ENCODE data around the gene CCS.
A peak's percentile ranks its signal among the peaks of the same experiment; 100 is the strongest.
"Not testable (repeated sequence)": the region's sequence is repeated elsewhere in the genome, so short reads cannot be mapped to it uniquely, and the experiment has no call there.

Gene CCS, protein sequence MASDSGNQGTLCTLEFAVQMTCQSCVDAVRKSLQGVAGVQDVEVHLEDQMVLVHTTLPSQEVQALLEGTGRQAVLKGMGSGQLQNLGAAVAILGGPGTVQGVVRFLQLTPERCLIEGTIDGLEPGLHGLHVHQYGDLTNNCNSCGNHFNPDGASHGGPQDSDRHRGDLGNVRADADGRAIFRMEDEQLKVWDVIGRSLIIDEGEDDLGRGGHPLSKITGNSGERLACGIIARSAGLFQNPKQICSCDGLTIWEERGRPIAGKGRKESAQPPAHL

DNA sequence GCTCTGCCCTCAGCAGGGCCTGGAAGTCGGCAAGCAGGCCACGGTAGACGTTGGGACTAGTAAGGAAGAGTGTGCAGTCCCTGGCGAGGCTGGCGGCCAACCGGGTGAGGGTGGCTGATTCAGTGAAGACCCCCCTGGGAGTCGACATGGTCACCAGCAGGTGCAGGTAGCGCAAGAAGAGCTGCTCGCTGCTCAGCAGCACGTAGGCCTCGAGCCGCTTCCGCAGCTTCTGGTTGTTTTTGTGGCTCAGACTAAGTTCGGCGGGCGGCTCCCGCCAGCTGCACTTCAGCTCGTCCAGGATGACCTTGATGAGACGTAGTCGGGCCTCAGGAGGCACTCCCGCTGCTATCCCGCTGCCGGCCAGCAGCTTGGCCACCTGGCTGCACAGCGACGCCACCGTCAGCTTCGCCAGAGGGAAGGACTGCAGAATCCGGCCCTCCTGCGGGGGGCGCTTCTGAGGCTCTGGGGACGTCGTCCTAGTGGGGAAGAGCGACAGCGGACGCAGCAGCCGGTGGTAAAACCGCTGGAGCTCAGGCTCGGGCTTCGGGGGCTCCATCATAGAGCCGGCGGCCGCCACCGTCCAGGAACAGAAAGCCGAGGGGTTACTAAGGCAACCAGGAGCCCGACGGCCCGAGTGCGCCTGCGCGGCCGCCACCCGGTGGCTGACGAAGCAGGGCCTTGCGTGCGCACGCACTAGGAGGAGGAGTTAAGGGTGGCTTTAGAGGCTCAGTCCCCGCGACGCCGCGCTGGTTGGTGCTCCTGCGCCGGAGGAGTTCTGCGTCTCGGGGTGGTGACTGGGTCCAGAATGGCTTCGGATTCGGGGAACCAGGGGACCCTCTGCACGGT lies at the start of gene CCS, which contains the start of gene CCDC87:
Gene CCS (plus strand): TSS at position 729 of the 846 bp plus-strand sequence. CDS start 77 bp downstream, at position 806.
Gene CCDC87 (minus strand): TSS at position 607 of the 846 bp plus-strand sequence. CDS start 48 bp downstream, at position 559.
- peak; percentile 97 for DNase-seq (ENCODE audit: low read depth in 3 of 3)

DNA sequence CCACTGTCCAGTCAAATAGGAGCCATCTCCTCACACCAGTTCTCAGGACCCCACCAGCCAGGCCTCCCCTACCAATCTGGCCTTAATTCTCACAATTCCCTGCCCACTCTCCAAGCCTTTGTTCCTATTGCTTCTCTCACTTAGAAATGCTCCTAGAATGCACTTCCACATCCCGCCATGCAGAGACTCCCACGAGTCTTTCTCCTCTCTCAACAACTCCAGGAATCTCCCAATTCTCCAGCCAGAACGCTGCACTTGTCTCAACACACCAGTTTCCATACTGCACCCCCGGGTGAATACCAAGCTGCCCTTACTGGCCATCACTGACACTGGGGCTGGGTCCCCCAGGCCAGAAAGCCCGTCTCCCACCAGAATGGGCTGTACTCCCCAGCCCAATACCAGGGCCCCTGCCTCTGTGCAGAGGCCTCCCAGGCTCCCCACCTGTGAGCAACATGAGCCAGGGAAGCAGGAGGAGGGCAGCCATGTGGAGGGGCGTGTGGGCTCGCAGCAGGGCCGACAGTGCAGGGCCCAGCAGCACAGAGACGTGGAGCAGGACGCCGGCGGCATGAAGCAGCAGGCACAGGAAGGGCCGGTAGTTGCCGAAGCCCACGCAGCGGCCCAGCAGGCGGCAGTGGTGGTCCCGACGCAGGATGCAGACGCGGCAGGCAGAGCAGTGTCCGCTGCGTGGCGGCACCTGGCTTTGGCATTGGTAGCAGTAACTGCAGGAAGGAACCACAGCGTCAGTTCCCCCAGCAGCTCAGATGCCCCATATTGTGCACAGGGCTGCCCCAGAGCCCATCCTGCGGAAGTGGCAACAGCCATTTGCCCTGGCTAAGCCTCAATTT lies 49.5 kb upstream of the CCS start:
- peak in 1 of 3 donors; percentile 17 for DNase-seq (ENCODE audit: low read depth in 3 of 3)

DNA sequence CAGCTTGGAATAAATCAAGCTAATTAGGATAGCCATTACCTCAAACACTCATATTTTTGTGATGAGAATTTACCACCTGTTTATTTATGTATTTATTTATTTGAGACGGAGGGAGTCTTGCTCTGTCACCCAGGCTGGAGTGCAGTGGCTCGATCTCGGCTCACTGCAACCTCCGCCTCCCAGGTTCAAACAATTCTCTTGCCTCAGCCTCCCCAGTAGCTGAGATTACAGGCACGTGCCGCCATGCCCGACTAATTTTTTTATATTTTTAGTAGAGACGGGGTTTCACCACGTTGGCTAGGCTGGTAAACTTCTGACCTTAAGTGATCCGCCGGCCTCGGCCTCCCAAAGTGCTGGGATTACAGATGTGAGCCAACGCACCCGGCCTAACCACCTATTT lies 48.0 kb upstream of the CCS start:
- DNase-seq (ENCODE audit: low read depth in 3 of 3): not testable (repeated sequence)

DNA sequence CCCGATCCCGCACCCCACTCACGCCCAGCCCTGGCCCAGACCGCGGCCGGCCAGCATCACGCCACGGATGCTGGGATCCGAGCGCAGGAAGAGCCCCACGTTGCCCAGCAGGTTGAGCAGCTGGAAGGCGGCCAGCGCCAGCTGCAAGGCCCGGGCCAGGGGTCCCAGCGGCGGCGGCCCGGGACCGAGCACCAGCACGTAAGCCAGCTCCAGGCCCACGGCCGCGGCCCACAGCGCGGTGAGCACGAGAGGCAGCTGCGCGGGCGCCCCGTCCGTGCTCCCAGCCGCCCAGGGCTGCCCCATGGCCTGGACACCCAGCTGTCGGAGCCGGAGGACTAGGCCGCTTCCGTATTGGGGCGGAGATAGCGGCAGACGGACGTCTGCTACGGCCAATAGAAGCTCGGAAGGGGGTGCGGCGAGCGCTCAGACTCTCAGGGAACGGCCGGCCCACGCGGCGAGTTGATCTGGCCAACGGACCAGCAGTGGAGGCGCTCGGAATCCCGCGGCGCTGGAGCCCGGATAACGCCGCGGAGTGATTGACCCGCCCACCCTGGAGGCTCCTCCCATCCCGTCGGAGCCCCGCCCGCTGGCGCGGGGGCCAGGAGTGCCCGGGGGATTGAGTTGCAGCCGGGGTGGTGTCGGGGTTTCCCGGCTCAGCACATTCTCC lies 47.2 kb upstream of the CCS start, which contains the start of gene ZDHHC24:
Gene ZDHHC24 (minus strand): TSS at position 348 of the 667 bp plus-strand sequence. CDS start 45 bp downstream, at position 303.
- DNase-seq (ENCODE audit: low read depth in 3 of 3): peak; percentile 86 to 90 (median 87)

DNA sequence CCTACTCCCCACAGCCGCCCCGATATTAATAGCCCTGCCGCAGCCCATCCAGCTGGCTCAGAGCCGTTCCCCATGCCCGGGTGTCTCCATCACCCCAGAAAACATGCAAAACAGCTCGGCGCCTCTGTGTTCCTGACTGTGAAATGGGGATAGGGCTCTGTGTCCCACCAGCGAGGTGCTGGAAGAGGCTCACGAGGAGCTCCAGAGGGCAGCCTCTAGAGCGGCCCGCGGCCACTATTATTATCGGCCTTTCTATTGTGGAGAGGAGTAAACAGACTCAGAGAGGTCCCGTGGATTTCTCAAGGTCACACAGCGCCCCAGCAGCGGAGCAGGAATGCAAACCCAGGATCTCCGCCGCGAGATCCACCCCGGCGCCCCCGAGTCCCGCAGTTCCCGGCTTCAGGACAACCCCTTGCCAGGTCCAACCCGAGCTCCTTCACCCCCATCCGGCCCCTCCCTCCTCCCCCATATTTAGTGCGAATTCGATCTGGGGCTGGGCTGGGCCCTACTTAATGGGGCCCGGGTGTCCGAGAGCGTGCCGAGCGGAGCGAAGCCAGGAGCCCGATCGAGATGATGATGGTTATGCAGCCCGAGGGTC lies 46.5 kb upstream of the CCS start, which contains the start of gene ACTN3:
Gene ACTN3 (plus strand): TSS at position 536 of the 598 bp plus-strand sequence. CDS start 35 bp downstream, at position 571.
- no peak for DNase-seq (ENCODE audit: low read depth in 3 of 3)

DNA sequence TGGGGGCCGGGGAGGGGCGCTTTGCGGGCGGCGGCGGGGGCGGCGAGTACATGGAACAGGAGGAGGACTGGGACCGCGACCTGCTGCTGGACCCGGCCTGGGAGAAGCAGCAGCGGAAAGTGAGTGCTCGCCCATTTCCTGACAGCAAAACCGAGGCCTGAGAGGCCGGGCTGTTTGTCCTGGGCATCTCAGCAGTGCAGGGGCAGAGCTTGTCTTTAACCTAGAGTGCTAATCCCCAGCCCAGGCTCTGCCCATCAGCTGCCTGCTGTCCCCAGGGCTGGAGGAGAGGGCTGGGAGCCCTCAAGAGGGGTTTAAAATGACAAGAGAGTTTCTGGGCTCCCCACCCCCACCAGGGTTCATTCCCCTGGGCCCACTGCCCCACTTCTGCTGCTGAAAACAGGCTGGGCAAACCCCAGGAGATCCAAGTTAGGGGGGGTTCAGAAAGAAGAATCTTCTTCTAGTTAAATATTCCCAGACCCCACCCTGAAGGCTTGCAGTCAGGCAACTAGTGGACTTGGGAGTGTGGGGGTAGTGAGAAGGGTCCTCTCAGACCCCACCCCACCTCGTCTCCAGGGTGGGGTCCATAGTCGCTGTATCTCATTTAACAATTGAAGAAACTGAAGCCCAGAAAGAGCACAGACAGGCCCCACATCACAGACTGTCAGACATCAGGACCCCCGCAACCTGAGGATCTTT lies 45.9 kb upstream of the CCS start:
- no peak for DNase-seq (ENCODE audit: low read depth in 3 of 3)

DNA sequence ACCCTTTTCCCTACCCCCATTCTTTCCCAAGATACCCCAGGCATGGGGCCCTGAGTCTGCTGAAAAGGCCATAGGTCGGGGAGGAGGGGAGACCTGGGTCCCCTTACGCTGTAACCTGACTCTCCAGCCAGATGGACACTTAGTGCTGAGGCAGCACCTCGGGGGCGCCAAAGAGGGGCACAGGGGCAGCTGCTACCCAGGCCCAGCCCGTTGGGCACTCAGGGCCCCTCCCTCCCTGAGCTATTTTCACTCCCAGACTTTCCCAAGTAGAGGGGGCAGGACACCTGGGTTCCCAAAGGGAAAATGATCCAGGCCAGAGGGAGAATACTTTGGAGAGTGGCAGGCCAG lies 45.3 kb upstream of the CCS start:
- DNase-seq (ENCODE audit: low read depth in 3 of 3): no peak

DNA sequence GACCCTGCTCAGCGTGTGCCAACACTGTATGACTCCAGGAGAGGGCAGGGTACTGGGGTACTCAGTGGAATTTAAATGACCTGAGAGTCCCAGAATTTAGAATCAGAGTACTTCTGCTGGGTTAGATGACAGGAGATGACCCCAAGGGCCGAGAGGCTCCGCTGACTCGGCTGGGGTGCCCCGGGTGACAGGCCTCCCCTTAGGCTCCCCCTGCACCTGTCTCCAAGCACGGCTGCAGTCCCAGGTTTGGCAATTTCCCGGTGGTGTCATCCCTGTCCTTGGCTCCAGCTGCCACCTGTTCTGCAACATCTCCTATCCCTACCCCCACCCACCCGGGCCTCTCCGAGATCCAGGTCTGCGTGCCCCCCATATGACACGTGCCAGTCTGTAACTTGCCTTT lies 44.9 kb upstream of the CCS start:
- DNase-seq (ENCODE audit: low read depth in 3 of 3): no peak

DNA sequence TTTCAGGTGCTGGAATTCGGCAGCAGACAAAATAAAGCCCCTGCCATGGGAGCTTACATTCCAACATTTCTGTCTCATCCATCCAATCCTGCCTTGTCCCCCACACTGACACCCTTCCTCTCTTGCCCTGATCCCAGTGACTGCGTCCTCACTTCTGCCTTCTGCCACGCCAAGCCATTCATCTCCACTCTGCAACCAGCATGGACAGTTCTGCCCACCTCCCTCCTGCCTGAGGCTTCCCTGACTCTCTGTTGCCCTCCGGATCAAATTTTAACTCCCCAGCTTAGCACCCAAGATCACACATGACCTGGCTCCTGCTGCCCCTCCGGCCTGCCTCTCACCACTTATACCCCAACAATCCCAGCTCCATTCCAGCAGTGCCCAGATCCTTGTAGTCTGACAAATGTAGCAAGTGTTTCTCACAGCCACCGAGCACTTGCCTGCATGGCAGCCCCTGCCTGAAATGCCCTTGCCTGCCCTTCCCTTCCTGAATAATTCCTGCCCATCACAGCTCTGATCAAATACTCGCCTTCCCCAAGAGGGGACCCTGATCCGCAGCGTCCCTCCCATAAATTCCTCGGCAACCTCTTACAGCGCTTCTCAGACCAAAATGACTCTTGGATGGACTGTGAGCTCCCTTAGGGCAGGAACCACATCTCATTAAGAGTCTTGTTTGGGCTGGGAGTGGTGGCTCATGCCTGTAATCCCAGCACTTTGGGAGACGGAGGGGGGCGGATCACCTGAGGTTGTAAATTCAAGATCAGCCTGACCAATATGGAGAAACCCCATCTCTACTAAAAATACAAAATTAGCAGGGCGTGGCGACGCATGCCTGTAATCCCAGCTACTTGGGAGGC lies 44.0 kb upstream of the CCS start:
- DNase-seq (ENCODE audit: low read depth in 3 of 3): no peak

DNA sequence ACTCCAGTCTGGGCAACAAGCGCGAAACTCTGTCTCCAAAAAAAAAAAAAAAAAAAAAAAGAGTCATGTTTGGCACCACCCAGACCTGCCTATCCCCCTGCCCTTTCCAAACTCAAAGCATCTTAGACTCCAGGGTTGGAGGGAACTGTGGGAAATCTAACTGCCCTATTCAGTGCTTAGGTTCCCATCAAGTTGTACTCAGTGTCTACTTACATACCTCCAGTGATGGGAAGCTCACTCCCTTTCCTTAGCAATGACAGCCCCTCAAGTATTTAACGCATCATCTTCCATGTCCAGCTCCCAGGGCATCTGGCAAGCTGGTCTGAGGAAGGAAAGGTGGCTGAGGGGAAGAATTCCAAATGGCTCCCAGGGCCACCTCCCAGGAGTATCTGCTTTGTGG lies 43.3 kb upstream of the CCS start:
- DNase-seq (ENCODE audit: low read depth in 3 of 3): no peak

DNA sequence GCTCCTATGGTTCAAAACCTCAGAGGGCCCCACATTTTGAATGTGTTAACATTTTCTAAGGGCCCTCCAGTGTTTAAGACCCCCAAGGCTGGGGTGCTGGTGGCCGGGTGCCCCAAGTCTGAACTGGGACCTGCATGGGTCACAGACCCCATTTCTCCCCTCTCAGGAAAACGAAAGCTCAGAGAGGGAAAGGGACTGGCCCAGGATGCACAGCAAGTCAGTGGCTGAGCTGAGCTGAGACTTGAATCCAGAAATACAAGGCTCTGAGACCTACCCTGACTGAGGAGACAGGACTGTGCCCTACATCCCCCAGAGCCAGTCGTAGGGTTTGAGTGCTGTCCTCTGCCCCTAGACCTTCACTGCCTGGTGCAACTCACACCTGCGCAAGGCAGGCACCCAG lies 42.1 kb upstream of the CCS start:
- no peak for DNase-seq (ENCODE audit: low read depth in 3 of 3)

DNA sequence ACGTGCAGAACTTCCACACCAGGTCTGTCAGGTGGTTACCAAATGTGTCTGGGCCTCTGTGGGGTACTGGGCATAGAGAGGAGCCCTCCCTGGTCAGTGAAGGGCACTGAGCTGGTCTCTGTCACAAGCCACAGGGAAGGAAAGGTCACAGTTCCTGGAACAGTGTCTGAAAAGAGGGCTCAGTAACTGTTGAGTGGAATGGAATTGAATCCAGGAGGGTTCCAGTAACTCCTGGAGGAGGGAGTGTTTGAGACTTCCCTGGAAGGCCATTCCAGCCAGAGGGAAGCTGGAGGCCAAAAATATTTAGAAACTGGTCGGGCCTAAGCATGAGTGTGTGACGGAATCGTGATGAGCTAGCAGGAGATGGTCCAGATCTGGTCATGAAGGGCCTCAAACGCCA lies 38.4 kb upstream of the CCS start:
- no peak for DNase-seq (ENCODE audit: low read depth in 3 of 3)

DNA sequence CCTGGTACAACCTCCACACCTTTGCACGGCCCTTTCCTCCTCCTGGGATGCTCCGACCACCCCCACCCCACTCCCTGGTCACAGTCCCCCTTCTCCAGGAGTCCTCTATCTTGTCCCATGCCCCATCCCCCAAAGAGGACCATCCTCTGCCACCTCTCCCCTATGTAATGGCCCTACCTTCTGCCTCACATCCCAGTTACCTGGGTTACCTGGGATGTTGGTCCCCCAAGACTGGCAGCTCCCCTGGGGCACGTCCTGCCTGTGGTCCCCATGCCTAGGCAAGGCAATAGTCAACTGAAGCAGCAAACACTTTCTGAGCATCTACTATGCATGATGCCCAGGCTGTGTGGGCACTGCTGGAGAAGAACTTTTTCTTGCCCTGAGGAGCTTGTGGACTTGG lies 37.6 kb upstream of the CCS start:
- no peak for DNase-seq (ENCODE audit: low read depth in 3 of 3)

DNA sequence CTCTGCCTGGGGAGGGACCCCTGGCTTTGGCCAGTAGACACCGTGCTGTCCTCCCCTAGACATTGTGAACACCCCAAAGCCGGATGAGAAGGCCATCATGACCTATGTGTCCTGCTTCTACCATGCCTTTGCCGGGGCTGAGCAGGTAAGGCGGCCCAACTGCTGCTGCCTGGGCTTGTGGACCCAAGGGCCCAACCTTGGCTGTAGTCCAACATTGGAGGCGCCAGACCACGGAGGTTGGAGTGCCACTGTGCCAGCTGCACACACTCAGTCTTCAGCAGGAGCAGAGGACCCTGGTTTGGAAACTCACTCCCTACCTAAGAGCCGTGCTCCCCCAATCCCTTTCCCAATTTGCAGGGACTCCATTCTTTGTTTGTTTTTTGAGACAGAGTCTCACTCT lies 36.9 kb upstream of the CCS start:
- no peak for DNase-seq (ENCODE audit: low read depth in 3 of 3)

DNA sequence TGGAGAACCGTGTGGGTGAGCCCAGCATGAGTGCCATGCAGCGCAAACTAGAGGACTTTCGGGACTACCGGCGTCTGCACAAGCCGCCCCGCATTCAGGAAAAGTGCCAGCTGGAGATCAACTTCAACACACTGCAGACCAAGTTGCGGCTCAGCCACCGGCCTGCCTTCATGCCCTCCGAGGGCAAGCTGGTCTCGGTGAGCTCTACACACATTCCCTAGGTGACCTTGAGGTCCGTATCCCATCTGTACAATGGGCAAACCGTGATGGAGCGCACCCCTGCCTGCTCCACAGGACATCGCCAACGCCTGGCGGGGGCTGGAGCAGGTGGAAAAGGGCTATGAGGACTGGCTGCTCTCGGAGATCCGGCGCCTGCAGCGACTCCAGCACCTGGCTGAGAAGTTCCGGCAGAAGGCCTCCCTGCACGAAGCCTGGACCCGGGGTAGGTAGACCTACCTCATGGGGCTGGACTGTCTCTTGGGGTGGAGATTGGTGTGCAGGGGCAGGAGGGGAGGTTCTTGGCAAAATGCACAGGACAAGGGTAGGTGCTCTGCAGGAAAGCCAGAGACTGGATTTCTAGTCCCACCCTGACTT lies 35.2 kb upstream of the CCS start:
- no peak for DNase-seq (ENCODE audit: low read depth in 3 of 3)

DNA sequence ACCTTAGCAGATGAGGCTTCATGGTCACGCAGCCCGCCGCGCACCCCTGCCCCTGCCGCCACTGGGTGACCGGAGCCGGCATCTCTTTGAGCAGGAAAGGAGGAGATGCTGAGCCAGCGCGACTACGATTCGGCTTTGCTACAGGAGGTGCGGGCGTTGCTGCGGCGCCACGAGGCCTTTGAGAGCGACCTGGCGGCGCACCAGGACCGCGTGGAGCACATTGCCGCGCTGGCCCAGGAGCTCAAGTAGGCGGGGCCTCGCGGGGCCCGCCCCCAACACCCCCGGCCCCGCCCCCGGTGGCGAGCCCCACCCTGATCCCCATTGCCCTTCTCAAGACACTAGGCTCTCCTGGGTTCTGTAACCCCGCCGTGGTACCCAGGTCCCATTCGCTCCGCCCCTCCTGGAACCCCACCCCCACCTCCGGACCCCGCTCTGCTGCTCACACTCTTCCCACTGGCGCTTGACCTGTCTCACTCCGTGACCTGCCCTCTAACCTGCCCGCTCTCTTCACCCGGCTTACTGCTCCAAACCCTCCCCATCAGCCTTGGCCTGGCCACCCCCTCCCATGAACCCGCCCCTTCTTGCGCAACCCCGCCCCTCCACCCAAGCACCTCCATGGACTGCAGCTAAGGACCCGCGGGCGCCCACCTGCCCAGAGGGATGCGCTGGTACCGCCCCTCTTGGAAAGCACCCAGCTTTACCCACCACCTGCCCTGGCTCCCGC lies 33.7 kb upstream of the CCS start:
- peak in 1 of 3 donors; percentile 11 for DNase-seq (ENCODE audit: low read depth in 3 of 3)

DNA sequence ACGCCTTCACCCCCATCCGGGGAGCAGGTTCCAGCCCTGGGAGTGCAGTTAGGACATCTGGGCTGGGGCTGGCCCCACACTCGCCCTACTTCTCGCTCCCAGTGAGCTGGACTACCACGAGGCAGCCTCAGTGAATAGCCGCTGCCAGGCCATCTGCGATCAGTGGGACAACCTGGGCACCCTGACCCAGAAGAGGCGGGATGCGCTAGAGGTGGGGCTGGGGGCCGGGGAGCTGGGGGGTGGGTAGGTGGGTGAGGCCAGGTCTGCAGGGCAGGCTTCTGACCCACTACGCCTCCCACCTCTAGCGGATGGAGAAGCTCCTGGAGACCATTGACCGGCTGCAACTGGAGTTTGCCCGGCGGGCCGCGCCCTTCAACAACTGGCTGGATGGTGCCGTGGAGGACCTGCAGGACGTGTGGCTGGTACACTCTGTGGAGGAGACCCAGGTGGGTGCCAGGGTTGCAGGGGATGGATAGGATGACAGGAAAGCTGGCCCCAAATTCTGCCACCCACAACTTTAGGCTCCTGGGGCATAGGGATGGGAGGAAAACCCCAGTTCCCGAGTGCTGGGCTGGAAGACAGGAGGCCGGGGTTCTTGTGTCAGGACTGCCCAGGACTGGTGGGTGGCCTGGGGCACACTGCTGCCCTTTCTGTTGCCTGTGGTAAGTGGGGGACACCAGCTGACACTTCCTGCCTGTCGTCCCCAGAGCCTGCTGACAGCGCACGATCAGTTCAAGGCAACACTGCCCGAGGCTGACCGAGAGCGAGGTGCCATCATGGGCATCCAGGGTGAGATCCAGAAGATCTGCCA lies 32.9 kb upstream of the CCS start:
- DNase-seq (ENCODE audit: low read depth in 3 of 3): no peak
